ENCODE results near the gene RAB44.

Gene RAB44

DNA sequence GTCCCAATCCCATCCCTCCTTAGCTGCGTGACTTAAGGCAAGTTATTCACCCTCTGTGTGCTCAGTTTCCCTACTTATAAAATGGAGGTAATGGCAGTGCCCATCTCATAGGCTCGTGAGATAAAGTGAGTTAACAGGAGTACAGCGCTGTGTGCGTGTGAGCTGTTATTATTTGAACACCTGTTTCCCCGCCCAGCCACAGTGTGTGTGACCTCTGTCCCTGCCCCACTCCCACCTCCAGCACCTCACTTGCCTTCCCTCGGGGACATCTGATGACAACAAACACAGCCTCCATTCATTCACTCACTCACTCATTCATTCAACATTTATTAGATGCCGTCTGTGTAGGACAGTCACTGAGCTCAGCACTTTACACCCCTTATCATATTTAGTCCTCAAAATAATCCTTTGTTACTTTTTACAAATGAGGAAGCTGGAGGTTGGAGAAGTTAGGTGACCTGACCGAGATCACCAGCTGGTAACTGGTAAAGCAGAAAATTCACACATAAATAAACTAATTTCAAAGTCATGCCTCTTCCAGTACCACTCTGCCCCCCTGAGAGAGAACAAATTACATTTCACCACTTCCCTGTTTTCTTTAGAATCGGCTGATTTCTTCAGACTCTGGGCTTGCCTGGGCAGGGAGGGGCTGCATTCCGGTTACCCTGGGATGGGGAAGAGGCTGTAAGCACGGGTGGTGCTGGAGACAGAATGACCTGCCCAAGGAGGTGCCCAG lies 83.0 kb downstream of the RAB44 start:
- H3K9ac ChIP-seq (ENCODE audit: low read length): no peak overlapping the region
- H3K27me3 ChIP-seq (ENCODE audit: control insufficient read depth, insufficient read depth, low read length): peaks cover 7% of the 10 kb centered on the region
- no peaks in the 10 kb centered on the region for H3K36me3 ChIP-seq (ENCODE audit: control insufficient read depth, insufficient read depth, low read length)
- H3K4me1 ChIP-seq (ENCODE audit: control insufficient read depth, insufficient read depth, low read length): peaks cover 12% of the 10 kb centered on the region
- no peak overlapping the region for H3K4me3 ChIP-seq (ENCODE audit: low read length)
- H3K9me3 ChIP-seq (ENCODE audit: control insufficient read depth, low read length): no peaks in the 10 kb centered on the region

DNA sequence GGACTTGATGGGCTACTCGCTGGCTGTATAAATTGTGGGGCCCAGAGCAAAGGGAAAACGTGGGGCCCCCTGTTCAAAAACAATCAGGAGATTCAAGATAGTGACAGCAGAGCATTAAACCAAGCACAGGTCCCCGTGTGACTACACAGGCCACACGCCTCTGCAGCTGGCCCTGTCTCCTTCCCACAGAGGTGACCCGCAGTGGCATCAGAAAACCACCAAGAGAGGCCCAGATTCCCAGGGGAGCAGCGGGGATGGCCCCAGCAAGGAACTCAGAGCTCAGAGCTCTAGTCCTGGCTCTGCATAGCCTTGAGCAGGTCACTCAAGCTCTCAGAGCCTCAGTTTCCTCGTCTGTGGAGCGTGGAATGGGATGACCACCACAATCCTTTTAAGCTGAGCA lies 84.0 kb downstream of the RAB44 start:
- Histone ChIP-seq H3K4me1 (ENCODE audit: control insufficient read depth, insufficient read depth, low read length) (peaks cover 12% of the 10 kb centered on the region), H3K9ac (ENCODE audit: low read length) (no peak overlapping the region), H3K36me3 (ENCODE audit: control insufficient read depth, insufficient read depth, low read length) (no peaks in the 10 kb centered on the region), H3K9me3 (ENCODE audit: control insufficient read depth, low read length) (no peaks in the 10 kb centered on the region), H3K4me3 (ENCODE audit: low read length) (no peak overlapping the region), H3K27me3 (ENCODE audit: control insufficient read depth, insufficient read depth, low read length) (peaks cover 7% of the 10 kb centered on the region)
